Osteoblast (primary cell): ENCODE measurements around the gene GPR55. TPM values are rescaled to one million over a fixed set of nuclear protein-coding genes. Genes with fewer than 3 reads are reported as not detected.

Experiments used
- DNase-seq: peaks from one replicate; pipeline ENCODE4 v3.0.0; 2011; ENCODE audit warnings: low spot score, mixed read lengths; ENCODE audit not compliant: insufficient read length; ENCODE audit errors: missing footprints
- H2AFZ ChIP-seq: 2 replicates; pipeline ENCODE4 v1.6.0; 2011; ENCODE audit warnings: mild to moderate bottlenecking, low read length
- H3K27ac ChIP-seq: 2 replicates; pipeline ENCODE4 v1.5.1; 2011; ENCODE audit warnings: mild to moderate bottlenecking, low read depth, low read length, moderate library complexity
- H3K27me3 ChIP-seq: 2 replicates; pipeline ENCODE4 v1.6.0; 2012; ENCODE audit warnings: mild to moderate bottlenecking, control low read depth, inconsistent platforms, low read length, moderate library complexity; ENCODE audit not compliant: insufficient read depth
- H3K36me3 ChIP-seq: 2 replicates; pipeline ENCODE4 v1.5.1; 2011; ENCODE audit warnings: mild to moderate bottlenecking, low read length, control low read depth, moderate library complexity; ENCODE audit not compliant: insufficient read depth
- H3K4me1 ChIP-seq: 2 replicates; pipeline ENCODE4 v1.5.1; 2011; ENCODE audit warnings: mild to moderate bottlenecking, low read length, control low read depth, moderate library complexity; ENCODE audit not compliant: insufficient read depth
- H3K4me2 ChIP-seq: 2 replicates; pipeline ENCODE4 v1.6.0; 2011; ENCODE audit warnings: mild to moderate bottlenecking, low read length; ENCODE audit not compliant: insufficient read depth
- H3K4me3 ChIP-seq: fragments of 200-600 bp; sonication (generic); 3 replicates; pipeline ENCODE4 v1.5.1; 2012; ENCODE audit warnings: mild to moderate bottlenecking, low read length, inconsistent platforms; ENCODE audit not compliant: insufficient read depth
- H3K79me2 ChIP-seq: 2 replicates; pipeline ENCODE4 v1.6.0; 2012; ENCODE audit warnings: mild to moderate bottlenecking, low read length, control low read depth, inconsistent platforms; ENCODE audit not compliant: insufficient read depth
- H3K9me3 ChIP-seq: 2 replicates; pipeline ENCODE4 v1.5.1; 2011; ENCODE audit warnings: low read depth, low read length, control low read depth
- H4K20me1 ChIP-seq: 2 replicates; pipeline ENCODE4 v1.6.0; 2012; ENCODE audit warnings: mild to moderate bottlenecking, low read length, control low read depth; ENCODE audit not compliant: insufficient read depth
- CTCF ChIP-seq: IDR thresholded peaks from 2 replicates; pipeline ENCODE4 v1.5.1; 2011; ENCODE audit warnings: mild to moderate bottlenecking, low read depth, low read length, moderate library complexity; ENCODE audit errors: extremely low read depth
- total RNA-seq: library from RNA; depleted of rRNA; stranded (reverse); fragments of >200 nt; gene quantifications from 2 replicates; pipeline ENCODE4 v1.2.3, GENCODE V29; 2012

Gene GPR55
- total RNA-seq, 1 donor = not detected

- Histone ChIP-seq H3K27ac (no peak overlapping the region), H2AFZ (no peak overlapping the region), H3K4me2 (no peak overlapping the region), H3K9me3 (no peaks in the 10 kb centered on the region), H4K20me1 (no peaks in the 10 kb centered on the region), H3K36me3 (no peaks in the 10 kb centered on the region), H3K27me3 (no peaks in the 10 kb centered on the region), H3K4me3 (no peak overlapping the region), H3K79me2 (no peaks in the 10 kb centered on the region), H3K4me1 (no peaks in the 10 kb centered on the region)
- TF ChIP-seq CTCF = no peak
- DNase-seq = peak; percentile 25
These were observed 22.9 kb upstream of the GPR55 start for GRCh38 chr2:230947908-230948365.

- no peaks in the 10 kb centered on the region for H3K4me1 ChIP-seq
- no peaks in the 10 kb centered on the region for H3K27me3 ChIP-seq
- no peak for TF ChIP-seq CTCF
- no peaks in the 10 kb centered on the region for H3K36me3 ChIP-seq
- H3K4me2 ChIP-seq = no peak overlapping the region
- peak; percentile 53 for DNase-seq
- H3K79me2 ChIP-seq = no peaks in the 10 kb centered on the region
- no peak overlapping the region for H2AFZ ChIP-seq
- no peak overlapping the region for H3K27ac ChIP-seq
- H4K20me1 ChIP-seq = no peaks in the 10 kb centered on the region
- H3K9me3 ChIP-seq = no peaks in the 10 kb centered on the region
- no peak overlapping the region for H3K4me3 ChIP-seq
These were observed 22.2 kb upstream of the GPR55 start for GRCh38 chr2:230947235-230947576.

- no peaks in the 10 kb centered on the region for H3K27me3 ChIP-seq
- no peak overlapping the region for H2AFZ ChIP-seq
- no peak overlapping the region for H3K4me3 ChIP-seq
- peak; percentile 62 for DNase-seq
- no peaks in the 10 kb centered on the region for H3K79me2 ChIP-seq
- no peak overlapping the region for H3K27ac ChIP-seq
- H3K36me3 ChIP-seq = no peaks in the 10 kb centered on the region
- no peaks in the 10 kb centered on the region for H3K9me3 ChIP-seq
- no peaks in the 10 kb centered on the region for H3K4me1 ChIP-seq
- no peak for TF ChIP-seq CTCF
- no peak overlapping the region for H3K4me2 ChIP-seq
- H4K20me1 ChIP-seq = no peaks in the 10 kb centered on the region
These were observed 21.6 kb upstream of the GPR55 start for GRCh38 chr2:230946429-230947234.

- no peaks in the 10 kb centered on the region for H3K9me3 ChIP-seq
- H4K20me1 ChIP-seq = no peaks in the 10 kb centered on the region
- no peak overlapping the region for H2AFZ ChIP-seq
- H3K4me3 ChIP-seq = no peak overlapping the region
- H3K27ac ChIP-seq = no peak overlapping the region
- no peaks in the 10 kb centered on the region for H3K4me1 ChIP-seq
- no peaks in the 10 kb centered on the region for H3K36me3 ChIP-seq
- no peak for TF ChIP-seq CTCF
- H3K79me2 ChIP-seq = no peaks in the 10 kb centered on the region
- H3K27me3 ChIP-seq = no peaks in the 10 kb centered on the region
- no peak overlapping the region for H3K4me2 ChIP-seq
- DNase-seq = peak; percentile 54
These were observed 19.8 kb upstream of the GPR55 start for GRCh38 chr2:230944757-230945372.
